Measurements from ENCODE around the gene APBA1. TPM values are rescaled to one million over a fixed set of nuclear protein-coding genes. Genes with fewer than 3 reads are reported as not detected.

Gene APBA1
- total and polyA plus RNA-seq, 2 donors (not counting 1 experiment from before 2014, with no cell fraction given), result 0.01 to 0.05 TPM

DNA sequence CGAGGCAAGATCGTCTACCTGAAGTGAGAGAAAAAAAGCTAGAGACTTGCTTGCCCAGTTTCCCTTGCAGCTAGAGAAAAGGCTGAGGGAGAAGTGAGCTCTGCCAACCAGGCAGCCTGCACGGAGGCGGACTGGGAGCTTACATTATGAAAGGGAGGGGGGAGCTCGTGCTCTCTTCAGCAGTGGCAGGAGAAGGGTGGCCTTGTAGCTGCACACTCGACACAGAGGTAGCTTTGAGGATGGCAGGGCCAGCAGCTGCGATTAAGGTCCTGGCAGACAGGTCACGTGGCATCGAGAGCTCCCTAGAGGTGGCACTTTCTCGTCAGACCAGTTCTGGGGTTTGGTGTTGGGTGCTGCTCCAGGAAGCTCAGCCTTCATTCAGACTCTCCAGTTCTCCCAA lies 26.7 kb downstream of the APBA1 start:
- CTCF ChIA-PET, result no interaction called here
- H2AFZ ChIP-seq (ENCODE audit: insufficient read depth, low read depth, low read length, poor library complexity, severe bottlenecking), result no peak overlapping the region

GRCh38 chr9:69643098-69643497 lies 29.1 kb downstream of the APBA1 start:
- DNase-seq, result no peak
- Mint-ChIP-seq H3K4me3 (no peak overlapping the region), H3K4me1 (no peaks in the 10 kb centered on the region), H3K27ac (no peak overlapping the region), H3K27me3 (peaks cover 8% of the 10 kb centered on the region), H3K9me3 (ENCODE audit: insufficient read depth) (no peaks in the 10 kb centered on the region)
- TF ChIP-seq, protein P1, sequence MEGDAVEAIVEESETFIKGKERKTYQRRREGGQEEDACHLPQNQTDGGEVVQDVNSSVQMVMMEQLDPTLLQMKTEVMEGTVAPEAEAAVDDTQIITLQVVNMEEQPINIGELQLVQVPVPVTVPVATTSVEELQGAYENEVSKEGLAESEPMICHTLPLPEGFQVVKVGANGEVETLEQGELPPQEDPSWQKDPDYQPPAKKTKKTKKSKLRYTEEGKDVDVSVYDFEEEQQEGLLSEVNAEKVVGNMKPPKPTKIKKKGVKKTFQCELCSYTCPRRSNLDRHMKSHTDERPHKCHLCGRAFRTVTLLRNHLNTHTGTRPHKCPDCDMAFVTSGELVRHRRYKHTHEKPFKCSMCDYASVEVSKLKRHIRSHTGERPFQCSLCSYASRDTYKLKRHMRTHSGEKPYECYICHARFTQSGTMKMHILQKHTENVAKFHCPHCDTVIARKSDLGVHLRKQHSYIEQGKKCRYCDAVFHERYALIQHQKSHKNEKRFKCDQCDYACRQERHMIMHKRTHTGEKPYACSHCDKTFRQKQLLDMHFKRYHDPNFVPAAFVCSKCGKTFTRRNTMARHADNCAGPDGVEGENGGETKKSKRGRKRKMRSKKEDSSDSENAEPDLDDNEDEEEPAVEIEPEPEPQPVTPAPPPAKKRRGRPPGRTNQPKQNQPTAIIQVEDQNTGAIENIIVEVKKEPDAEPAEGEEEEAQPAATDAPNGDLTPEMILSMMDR (IDR thresholded peaks at IDR 0.05), result no peak
- no peak for TF ChIP-seq EZH2 (IDR thresholded peaks at IDR 0.05; ENCODE audit: borderline replicate concordance, insufficient read depth, low read depth, low read length, poor library complexity, severe bottlenecking)
- ChIA-PET CTCF (no interaction called here), POLR2A (no interaction called here)
- no peak overlapping the region for H3K4me2 ChIP-seq (replicated peaks; ENCODE audit: low read depth, low read length, poor library complexity, severe bottlenecking)
- WGBS (ENCODE audit: insufficient coverage), result no CpG with 5 or more reads among the region's 1 CpG
- no peak overlapping the region for H2AFZ ChIP-seq (ENCODE audit: insufficient read depth, low read depth, low read length, poor library complexity, severe bottlenecking)
- no peak overlapping the region for H3K9ac ChIP-seq (ENCODE audit: low read length)
- no peaks in the 10 kb centered on the region for H4K20me1 ChIP-seq (ENCODE audit: control insufficient read depth, insufficient read depth, low read length, poor library complexity, severe bottlenecking)
- no peaks in the 10 kb centered on the region for H3K27me3 ChIP-seq (replicated peaks in 1 of 4; ENCODE audit: control extremely low read depth in 1 of 4, control insufficient read depth in 3 of 4, insufficient read depth in 4 of 4, low read length in 3 of 4)
- no peak for ATAC-seq (ENCODE audit: low read depth)
- no peaks in the 10 kb centered on the region for H3K9me3 ChIP-seq (ENCODE audit: control extremely low read depth in 1 of 3, control insufficient read depth in 2 of 3, insufficient read depth in 1 of 3, low read length in 2 of 3)
- no peaks in the 10 kb centered on the region for H3K4me1 ChIP-seq (ENCODE audit: control insufficient read depth in 2 of 2, insufficient read depth in 2 of 2, low read length in 2 of 2)
- H3K79me2 ChIP-seq (ENCODE audit: control insufficient read depth, insufficient read depth, low read length), result no peaks in the 10 kb centered on the region
- no peak overlapping the region for H3K4me3 ChIP-seq (ENCODE audit: control extremely low read depth in 1 of 5, extremely low read depth in 1 of 5, insufficient read depth in 1 of 5, low read depth in 2 of 5, low read length in 4 of 5)
- H3K27ac ChIP-seq (ENCODE audit: low read length in 2 of 2), result no peak overlapping the region
- H3K36me3 ChIP-seq (replicated peaks in 1 of 2; ENCODE audit: control extremely low read depth in 1 of 2, control insufficient read depth in 1 of 2, extremely low read depth in 1 of 2, insufficient read depth in 2 of 2, low read length in 1 of 2), result no peaks in the 10 kb centered on the region
- intact Hi-C loops (cut with micrococcal nuclease), result no loop called here

More for the DNA sequence above, 26.7 kb downstream of the APBA1 start:
- Histone ChIP-seq H3K79me2 (ENCODE audit: control insufficient read depth, insufficient read depth, low read length) (no peaks in the 10 kb centered on the region), H3K4me3 (ENCODE audit: control extremely low read depth in 1 of 5, extremely low read depth in 1 of 5, insufficient read depth in 1 of 5, low read depth in 2 of 5, low read length in 4 of 5) (no peak overlapping the region), H4K20me1 (ENCODE audit: control insufficient read depth, insufficient read depth, low read length, poor library complexity, severe bottlenecking) (no peaks in the 10 kb centered on the region), H3K4me2 (replicated peaks; ENCODE audit: low read depth, low read length, poor library complexity, severe bottlenecking) (no peak overlapping the region), H3K4me1 (ENCODE audit: control insufficient read depth in 2 of 2, insufficient read depth in 2 of 2, low read length in 2 of 2) (no peaks in the 10 kb centered on the region), H3K36me3 (replicated peaks in 1 of 2; ENCODE audit: control extremely low read depth in 1 of 2, control insufficient read depth in 1 of 2, extremely low read depth in 1 of 2, insufficient read depth in 2 of 2, low read length in 1 of 2) (no peaks in the 10 kb centered on the region), H3K9me3 (ENCODE audit: control extremely low read depth in 1 of 3, control insufficient read depth in 2 of 3, insufficient read depth in 1 of 3, low read length in 2 of 3) (no peaks in the 10 kb centered on the region), H3K27me3 (replicated peaks in 1 of 4; ENCODE audit: control extremely low read depth in 1 of 4, control insufficient read depth in 3 of 4, insufficient read depth in 4 of 4, low read length in 3 of 4) (peaks cover 0 to 5% (median 0%) of the 10 kb centered on the region in 4 experiments), H3K27ac (ENCODE audit: low read length in 2 of 2) (no peak overlapping the region), H3K9ac (ENCODE audit: low read length) (no peak overlapping the region)
- peaks cover 17% of the 10 kb centered on the region for H3K27me3 Mint-ChIP-seq
- DNase-seq (no peak), ATAC-seq (ENCODE audit: low read depth) (no peak)
- intact Hi-C loops (cut with micrococcal nuclease), result no loop called here
- 77% methylated on average over 10 of the region's 10 CpGs for WGBS (ENCODE audit: insufficient coverage)
- no peaks in the 10 kb centered on the region for H3K4me1 Mint-ChIP-seq
- TF ChIP-seq, protein P1 (IDR thresholded peaks at IDR 0.05), result no peak
- no peak for TF ChIP-seq EZH2 (IDR thresholded peaks at IDR 0.05; ENCODE audit: borderline replicate concordance, insufficient read depth, low read depth, low read length, poor library complexity, severe bottlenecking)
- no peak overlapping the region for H3K4me3 Mint-ChIP-seq
- no peak overlapping the region for H3K27ac Mint-ChIP-seq
- no peaks in the 10 kb centered on the region for H3K9me3 Mint-ChIP-seq (ENCODE audit: insufficient read depth)
- POLR2A ChIA-PET, result no interaction called here

Measured in B cell (primary cell).